Measurements from ENCODE around the gene PRPF40B.

DNA sequence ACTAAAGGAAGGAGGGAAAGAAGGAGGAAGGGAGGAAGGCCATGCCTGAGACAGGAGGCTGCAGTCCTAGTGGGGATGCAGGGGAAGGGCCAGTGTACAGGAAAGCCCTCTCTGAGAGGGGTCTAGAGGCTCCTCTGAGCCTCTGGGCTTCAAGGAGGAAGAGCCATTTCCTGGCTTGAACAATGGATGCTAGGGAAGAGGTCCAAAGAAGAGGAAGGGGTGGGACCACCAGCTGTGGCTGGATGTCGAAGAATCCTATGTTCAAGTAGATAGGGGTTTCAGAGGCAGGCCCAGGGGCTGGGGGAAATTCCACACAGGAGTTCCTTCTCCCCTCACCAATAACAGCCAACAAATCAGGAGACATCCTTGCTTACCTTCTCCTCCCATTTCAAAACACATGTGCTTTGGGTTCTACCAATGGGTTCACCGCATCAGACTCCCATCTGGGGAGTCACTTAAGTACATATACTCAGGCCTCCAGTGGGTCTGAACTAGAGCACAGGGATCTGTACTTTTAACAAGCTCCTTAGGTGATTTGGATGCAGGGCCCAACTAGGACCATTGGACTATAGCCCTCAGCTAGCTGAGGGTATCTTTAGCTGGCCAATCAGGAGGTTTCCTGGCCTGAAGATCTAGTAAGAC lies 32.4 kb downstream of the PRPF40B start:
- TF ChIP-seq, protein P1, sequence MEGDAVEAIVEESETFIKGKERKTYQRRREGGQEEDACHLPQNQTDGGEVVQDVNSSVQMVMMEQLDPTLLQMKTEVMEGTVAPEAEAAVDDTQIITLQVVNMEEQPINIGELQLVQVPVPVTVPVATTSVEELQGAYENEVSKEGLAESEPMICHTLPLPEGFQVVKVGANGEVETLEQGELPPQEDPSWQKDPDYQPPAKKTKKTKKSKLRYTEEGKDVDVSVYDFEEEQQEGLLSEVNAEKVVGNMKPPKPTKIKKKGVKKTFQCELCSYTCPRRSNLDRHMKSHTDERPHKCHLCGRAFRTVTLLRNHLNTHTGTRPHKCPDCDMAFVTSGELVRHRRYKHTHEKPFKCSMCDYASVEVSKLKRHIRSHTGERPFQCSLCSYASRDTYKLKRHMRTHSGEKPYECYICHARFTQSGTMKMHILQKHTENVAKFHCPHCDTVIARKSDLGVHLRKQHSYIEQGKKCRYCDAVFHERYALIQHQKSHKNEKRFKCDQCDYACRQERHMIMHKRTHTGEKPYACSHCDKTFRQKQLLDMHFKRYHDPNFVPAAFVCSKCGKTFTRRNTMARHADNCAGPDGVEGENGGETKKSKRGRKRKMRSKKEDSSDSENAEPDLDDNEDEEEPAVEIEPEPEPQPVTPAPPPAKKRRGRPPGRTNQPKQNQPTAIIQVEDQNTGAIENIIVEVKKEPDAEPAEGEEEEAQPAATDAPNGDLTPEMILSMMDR (IDR thresholded peaks at IDR 0.05), result no peak
- TF ChIP-seq POLR2A (IDR thresholded peaks at IDR 0.05), result no peak

All from adrenal gland (tissue), 5 donors.